Activated T-helper 2 cell treated with anti-CD3 and anti-CD28 coated beads, Interferon-gamma antibody, Interleukin-2, Interleukin-4, amounts not matched to agents 10 μg/mL and 5 μg/mL and 100 μg/mL, durations not matched to agents 14 hours and 24 hours and 36 hours (primary cell): ENCODE data around the gene DLX3. TPM values are rescaled to one million over a fixed set of nuclear protein-coding genes. Genes with fewer than 3 reads are reported as not detected.
A peak's percentile ranks its signal among the peaks of the same experiment; 100 is the strongest.

ENCODE experiments used
- DNase-seq: peaks from one replicate; pipeline ENCODE4 v3.0.0; 2021; ENCODE audit warnings: low spot score
- H3K27ac Mint-ChIP-seq: one replicate; pipeline ENCODE4 v1.8.0; 2021; ENCODE audit warnings: mixed read lengths
- H3K27me3 Mint-ChIP-seq: one replicate; pipeline ENCODE4 v1.8.0; 2021; ENCODE audit warnings: low read depth, mixed read lengths
- H3K36me3 Mint-ChIP-seq: one replicate; pipeline ENCODE4 v1.8.0; 2021; ENCODE audit warnings: low read depth, mixed read lengths
- H3K4me1 Mint-ChIP-seq: one replicate; pipeline ENCODE4 v1.8.0; 2021; ENCODE audit warnings: low read depth, mixed read lengths
- H3K4me3 Mint-ChIP-seq: one replicate; pipeline ENCODE4 v1.8.0; 2021; ENCODE audit warnings: low read depth, mild to moderate bottlenecking, moderate library complexity, mixed read lengths
- H3K9me3 Mint-ChIP-seq: one replicate; pipeline ENCODE4 v1.8.0; 2021; ENCODE audit warnings: mixed read lengths
- intact Hi-C: fragments of 100-400 bp; cut with micrococcal nuclease; formaldehyde crosslinking; loops from one replicate; pipeline ENCODE4 v1.15.1; 2023
- total RNA-seq: library from RNA; stranded (reverse); gene quantifications from 2 replicates; pipeline ENCODE4 v1.2.3, GENCODE V29; 2022

Gene DLX3
- total RNA-seq, 1 donor from 2014 or later = not detected

DNA sequence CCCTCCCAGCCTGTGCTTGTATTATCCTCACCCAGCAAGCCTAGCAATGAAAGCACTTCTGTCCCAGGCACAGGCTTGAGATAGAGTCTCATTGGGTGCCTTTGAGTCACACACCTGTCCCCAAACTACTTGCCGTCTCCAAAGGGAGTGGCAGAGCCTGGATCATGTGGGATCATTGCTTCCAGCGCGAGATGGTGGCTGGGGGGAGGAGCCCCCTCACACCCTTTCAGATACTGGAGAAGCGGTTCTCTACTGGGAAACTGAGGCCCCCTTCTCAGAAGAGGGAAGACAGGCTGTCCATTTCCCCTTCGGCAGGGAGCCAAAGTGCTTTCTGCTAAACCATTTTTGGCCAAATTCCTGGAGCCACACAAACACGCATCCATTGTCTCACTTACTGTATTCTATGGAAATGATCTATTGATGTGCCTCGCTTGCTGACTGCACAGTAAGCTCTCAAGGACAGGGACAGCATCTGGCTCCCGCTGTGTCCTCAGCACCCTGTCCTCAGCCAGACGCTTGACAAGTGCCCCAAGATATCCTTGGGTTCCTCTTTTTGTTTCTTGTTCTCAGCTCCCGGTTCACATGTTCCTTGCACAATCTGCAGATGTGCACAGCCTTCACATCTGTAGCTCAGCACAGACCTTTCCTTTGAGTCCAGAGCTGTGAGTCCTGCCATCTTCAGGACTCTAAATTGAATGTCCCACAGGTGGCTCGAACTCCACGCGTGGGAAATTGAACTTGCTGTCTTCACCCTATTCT, 26.0 kb upstream of the DLX3 start:
- no peak overlapping the region for H3K4me3 Mint-ChIP-seq
- DNase-seq = no peak
- H3K36me3 Mint-ChIP-seq = no peaks in the 10 kb centered on the region
- peaks cover 17% of the 10 kb centered on the region for H3K27me3 Mint-ChIP-seq
- intact Hi-C loops = no loop called here
- H3K9me3 Mint-ChIP-seq = no peaks in the 10 kb centered on the region
- H3K4me1 Mint-ChIP-seq = no peaks in the 10 kb centered on the region
- H3K27ac Mint-ChIP-seq = no peak overlapping the region

DNA sequence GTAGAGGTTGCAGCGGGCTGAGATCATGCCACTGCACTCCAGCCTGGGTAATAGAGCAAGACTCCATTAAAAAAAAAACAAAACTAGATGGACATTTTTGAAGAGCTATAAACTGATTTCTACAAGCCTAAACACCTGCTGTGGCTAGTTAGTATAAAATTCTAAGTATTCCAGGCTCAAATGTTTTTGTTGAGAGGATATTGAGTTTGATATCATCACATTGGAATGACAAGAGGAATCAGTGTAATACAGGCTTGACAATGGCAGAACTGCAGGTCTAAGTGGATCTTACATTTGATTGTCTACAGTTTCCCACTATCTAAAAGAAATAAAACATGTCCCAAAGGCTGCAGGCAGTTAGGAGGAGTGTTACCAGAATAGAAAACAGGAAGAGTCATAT, 23.9 kb upstream of the DLX3 start:
- DNase-seq = no peak
- Mint-ChIP-seq H3K9me3 (peaks cover 10% of the 10 kb centered on the region), H3K4me1 (no peaks in the 10 kb centered on the region), H3K36me3 (no peaks in the 10 kb centered on the region), H3K27ac (no peak overlapping the region), H3K27me3 (peaks cover 17% of the 10 kb centered on the region), H3K4me3 (no peak overlapping the region)
- intact Hi-C loops = no loop called here

DNA sequence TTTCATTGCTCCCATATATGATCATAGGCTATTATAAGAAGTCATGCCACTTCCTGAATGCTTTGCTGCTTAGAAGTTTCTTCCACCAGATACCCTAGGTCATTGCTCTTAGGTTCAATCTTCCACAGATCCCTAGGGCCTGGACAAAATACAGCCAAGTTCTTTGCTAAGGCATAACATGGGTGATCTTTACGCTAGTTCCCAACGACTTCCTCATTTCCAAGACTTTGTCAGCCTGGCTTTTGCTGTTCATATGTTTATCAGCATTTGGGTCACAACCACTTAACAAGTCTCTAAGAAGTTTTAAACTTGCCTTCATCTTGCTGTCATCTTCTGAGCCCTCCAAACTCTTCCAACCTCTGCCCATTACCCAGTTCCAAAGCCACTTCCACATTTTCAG, 20.1 kb upstream of the DLX3 start:
- no peak overlapping the region for H3K4me3 Mint-ChIP-seq
- no peak for DNase-seq
- H3K4me1 Mint-ChIP-seq = no peaks in the 10 kb centered on the region
- peaks cover 13% of the 10 kb centered on the region for H3K27me3 Mint-ChIP-seq
- H3K9me3 Mint-ChIP-seq = peaks cover 25% of the 10 kb centered on the region
- H3K27ac Mint-ChIP-seq = no peak overlapping the region
- intact Hi-C loops = no loop called here
- no peaks in the 10 kb centered on the region for H3K36me3 Mint-ChIP-seq

DNA sequence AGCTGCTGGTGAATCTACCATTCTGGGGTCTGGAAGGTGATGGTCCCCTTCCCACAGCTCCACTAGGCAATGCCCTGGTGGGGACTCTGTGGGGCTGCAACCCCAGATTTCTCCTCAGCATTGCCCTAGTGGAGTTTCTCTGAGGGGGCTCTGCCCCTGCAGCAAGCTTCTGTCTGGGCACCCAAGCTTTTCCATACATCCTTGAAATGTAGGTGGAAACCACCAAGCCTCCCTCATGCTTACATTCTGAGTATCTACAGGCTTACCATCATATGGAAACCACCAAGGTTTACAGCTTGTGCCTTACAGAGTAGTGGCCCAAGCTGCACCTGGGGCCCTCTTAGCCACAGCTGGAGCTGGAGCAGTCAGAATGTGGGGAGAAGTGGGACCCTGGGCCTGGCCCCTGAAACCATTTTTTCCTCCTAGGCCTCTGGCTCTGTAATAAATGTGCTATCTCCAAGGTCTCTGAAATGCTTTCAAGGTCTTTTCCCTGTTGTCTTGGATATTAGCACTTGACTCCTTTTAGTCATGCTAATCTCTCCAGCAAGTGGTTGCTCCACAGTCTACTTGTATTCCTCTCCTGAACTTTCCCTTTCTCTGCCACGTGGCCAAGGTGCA, 19.6 kb upstream of the DLX3 start:
- H3K9me3 Mint-ChIP-seq = peaks cover 25% of the 10 kb centered on the region
- DNase-seq = no peak
- no peaks in the 10 kb centered on the region for H3K4me1 Mint-ChIP-seq
- intact Hi-C loops = no loop called here
- H3K27ac Mint-ChIP-seq = no peak overlapping the region
- H3K4me3 Mint-ChIP-seq = no peak overlapping the region
- H3K36me3 Mint-ChIP-seq = no peaks in the 10 kb centered on the region
- H3K27me3 Mint-ChIP-seq = peaks cover 13% of the 10 kb centered on the region

DNA sequence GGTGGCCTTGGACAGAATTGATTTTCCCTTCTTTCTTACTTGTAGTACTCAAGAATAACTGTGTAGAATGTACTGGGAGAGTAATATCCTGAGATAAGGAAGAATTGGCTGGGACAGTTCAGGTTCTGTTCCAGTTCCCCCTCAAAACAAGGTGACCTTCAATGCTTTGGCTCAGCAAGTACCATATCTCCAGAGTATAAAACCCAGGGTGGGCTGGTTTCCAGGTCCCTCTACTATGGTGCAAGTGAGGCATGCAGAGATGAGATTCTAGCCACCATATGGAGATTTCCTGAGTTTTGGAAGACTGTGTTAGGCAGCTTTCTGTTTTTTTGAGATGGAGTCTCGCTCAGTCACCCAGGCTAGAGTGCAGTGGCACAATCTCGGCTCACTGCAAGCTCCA, 18.1 kb upstream of the DLX3 start:
- H3K27me3 Mint-ChIP-seq = peaks cover 16% of the 10 kb centered on the region
- H3K4me1 Mint-ChIP-seq = no peaks in the 10 kb centered on the region
- no peak overlapping the region for H3K27ac Mint-ChIP-seq
- no peaks in the 10 kb centered on the region for H3K36me3 Mint-ChIP-seq
- no peak for DNase-seq
- intact Hi-C loops = no loop called here
- H3K9me3 Mint-ChIP-seq = peaks cover 30% of the 10 kb centered on the region
- H3K4me3 Mint-ChIP-seq = no peak overlapping the region

DNA sequence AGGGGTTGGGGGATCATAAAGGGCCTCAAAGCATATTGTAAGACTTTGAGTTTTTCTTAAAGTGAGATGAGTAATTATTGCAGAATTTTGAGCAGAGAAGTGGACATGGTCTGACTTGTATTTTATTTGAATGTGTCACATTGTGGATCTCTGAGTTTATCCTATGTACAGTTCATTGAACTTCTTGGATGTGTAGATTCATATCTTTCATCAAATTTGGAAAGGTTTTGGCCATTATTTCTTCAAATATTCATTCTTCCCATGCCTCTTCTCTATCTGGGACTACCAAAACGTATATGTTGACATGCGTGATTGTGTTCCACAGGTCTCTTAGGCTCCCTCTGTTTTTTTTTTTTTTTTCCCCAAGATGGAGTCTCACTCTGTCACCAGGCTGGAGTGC, 14.3 kb upstream of the DLX3 start:
- no peak for DNase-seq
- Mint-ChIP-seq H3K27ac (no peak overlapping the region), H3K9me3 (peaks cover 22% of the 10 kb centered on the region), H3K36me3 (no peaks in the 10 kb centered on the region), H3K27me3 (peaks cover 23% of the 10 kb centered on the region), H3K4me3 (no peak overlapping the region), H3K4me1 (no peaks in the 10 kb centered on the region)
- intact Hi-C loops = no loop called here

- Mint-ChIP-seq H3K9me3 (peaks cover 3% of the 10 kb centered on the region), H3K27ac (no peak overlapping the region), H3K4me1 (peaks cover 2% of the 10 kb centered on the region), H3K4me3 (no peak overlapping the region), H3K36me3 (no peaks in the 10 kb centered on the region), H3K27me3 (peaks cover 44% of the 10 kb centered on the region)
- DNase-seq = no peak
- intact Hi-C loops = no loop called here
Measured at GRCh38 chr17:50003911-50004310, 8.9 kb upstream of the DLX3 start.

DNA sequence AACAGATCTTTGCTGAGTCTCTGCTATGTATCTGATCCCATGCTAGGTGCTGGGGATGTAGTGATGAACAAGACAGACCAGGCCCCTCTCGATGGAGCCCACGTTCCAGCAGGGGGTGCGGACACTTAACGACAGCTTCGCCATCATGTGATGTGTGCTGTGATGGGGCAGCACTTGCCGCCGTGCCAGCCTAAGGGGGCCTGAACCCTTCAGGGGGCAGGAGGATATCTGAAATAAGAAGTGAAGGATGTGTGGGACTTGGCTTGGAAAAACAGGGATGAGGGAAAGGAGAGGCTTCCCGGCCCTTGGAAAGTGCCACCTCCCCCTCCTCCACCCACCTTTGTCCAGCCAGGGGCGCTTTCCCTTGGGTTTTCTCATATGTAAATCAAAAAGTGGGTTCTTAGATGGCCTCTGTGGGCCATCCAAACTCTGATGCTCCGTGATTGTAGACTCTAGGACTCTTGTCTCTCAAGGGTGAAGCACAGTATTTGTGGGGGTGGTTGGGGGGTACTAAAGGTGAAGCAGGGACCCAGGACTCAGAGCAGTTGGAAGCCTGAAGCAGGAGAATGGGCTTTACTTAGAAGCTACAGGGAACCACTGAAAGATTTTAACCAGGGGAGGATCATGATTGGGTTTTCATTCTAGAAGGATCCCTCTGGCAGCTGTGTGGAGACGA, 4.0 kb upstream of the DLX3 start:
- DNase-seq = no peak
- intact Hi-C loops = loop anchor here (1.0 to 10.0 kb wide), 3 partner anchors 119 to 504 kb away; partner anchors contain the start of gene NGFR
- Mint-ChIP-seq H3K9me3 (no peaks in the 10 kb centered on the region), H3K36me3 (no peaks in the 10 kb centered on the region), H3K4me3 (no peak overlapping the region), H3K4me1 (peaks cover 18% of the 10 kb centered on the region), H3K27me3 (peaks cover 62% of the 10 kb centered on the region), H3K27ac (no peak overlapping the region)

DNA sequence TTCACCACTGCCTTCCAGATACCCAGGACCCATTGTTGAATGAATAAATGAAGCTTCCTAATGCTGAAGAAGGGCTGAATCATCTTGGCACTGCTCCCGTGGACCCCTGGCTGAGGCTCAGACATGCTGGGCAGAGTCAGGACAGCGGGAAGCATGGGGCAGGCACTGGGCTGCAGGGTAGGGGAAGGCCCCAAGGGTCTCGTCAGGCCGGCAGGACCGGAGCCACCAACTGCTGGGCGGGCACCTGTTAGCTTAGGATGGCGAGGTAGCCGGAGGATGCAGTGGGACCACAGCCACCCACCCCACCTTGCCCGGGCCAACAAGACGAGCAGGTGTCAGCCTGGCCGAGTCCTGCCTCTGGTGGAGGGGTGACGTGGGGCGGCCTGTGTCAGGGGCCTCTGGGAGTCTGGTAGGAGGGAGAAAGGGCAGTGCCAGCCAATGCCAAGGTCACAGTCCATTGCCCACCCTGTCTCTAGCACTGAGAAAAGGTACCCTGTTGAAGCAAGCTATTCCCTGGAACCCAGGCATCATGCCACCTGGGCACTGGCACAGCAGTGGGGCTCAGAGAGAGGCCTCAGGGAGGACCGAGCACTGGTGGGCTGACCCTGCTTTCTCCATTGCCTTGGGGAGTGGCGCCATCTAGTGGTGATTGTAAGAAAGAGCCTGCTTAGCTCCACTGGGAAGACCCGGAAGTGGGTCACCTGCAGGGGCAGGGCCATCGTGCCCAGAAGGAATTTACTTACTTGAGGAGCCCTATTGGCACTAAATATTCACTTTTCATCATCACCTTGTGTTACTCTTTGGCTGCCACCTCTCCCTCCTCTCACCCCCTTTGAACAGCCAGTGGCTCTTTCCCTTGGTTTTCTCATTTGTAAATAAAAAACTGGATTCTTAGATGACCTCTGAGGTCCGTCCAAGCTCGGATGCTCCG, 3.0 kb upstream of the DLX3 start:
- intact Hi-C loops = loop anchor here (1.0 to 10.0 kb wide), 5 partner anchors 46 to 503 kb away; partner anchors contain the start of gene NGFR
- no peaks in the 10 kb centered on the region for H3K9me3 Mint-ChIP-seq
- peaks cover 66% of the 10 kb centered on the region for H3K27me3 Mint-ChIP-seq
- DNase-seq = peak; percentile 77
- H3K27ac Mint-ChIP-seq = no peak overlapping the region
- no peaks in the 10 kb centered on the region for H3K36me3 Mint-ChIP-seq
- no peak overlapping the region for H3K4me3 Mint-ChIP-seq
- peaks cover 20% of the 10 kb centered on the region for H3K4me1 Mint-ChIP-seq

DNA sequence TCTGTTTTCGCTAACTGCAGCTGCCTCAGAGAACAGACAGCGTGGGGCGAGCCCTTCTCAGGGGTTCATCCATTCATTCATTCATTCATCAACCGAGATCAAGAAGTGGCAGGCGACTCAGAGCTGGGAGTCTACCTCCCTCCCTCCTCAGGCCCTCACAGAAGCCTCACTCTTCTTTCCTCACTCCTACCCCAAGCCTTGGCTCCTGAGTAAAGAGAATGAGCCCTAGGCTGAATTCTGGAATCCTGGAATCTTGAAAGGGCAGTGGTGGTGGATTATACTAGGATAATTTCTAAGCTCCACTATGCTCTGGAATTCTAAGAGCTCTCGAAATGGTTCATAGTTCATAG, 2.3 kb upstream of the DLX3 start:
- Mint-ChIP-seq H3K27me3 (peaks cover 67% of the 10 kb centered on the region), H3K27ac (no peak overlapping the region), H3K4me1 (peaks cover 20% of the 10 kb centered on the region), H3K36me3 (no peaks in the 10 kb centered on the region), H3K9me3 (no peaks in the 10 kb centered on the region), H3K4me3 (no peak overlapping the region)
- no peak for DNase-seq
- intact Hi-C loops = loop anchor here (1.0 to 10.0 kb wide), 3 partner anchors 45 to 502 kb away; partner anchors contain the start of gene NGFR

GRCh38 chr17:49996495-49997300, 1.7 kb upstream of the DLX3 start:
- Mint-ChIP-seq H3K9me3 (no peaks in the 10 kb centered on the region), H3K27ac (no peak overlapping the region)
- intact Hi-C loops = loop anchor here (1.0 to 10.0 kb wide), 3 partner anchors 44 to 502 kb away; partner anchors contain the start of gene NGFR

DNA sequence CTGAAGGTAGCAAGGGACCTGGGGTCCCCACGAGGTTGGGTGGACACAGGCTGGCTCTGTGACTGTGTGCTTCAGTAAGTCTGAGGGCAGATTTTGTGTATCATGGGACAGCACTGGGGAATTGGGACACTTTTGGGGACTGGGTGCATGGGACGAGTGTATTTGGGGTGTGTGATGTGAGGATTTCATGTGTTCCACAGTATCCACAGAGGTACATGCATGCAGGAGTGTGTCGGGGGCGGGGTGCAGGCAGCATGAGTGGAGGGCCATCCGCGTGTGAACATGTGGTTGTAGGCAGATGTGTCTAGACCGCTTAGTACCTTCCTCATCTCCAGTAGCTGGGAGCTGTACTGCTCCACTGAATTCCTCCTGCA, 1.1 kb upstream of the DLX3 start:
- Mint-ChIP-seq H3K27ac (no peak overlapping the region), H3K9me3 (no peaks in the 10 kb centered on the region), H3K27me3 (peaks cover 65% of the 10 kb centered on the region), H3K4me3 (no peak overlapping the region), H3K4me1 (peaks cover 18% of the 10 kb centered on the region), H3K36me3 (no peaks in the 10 kb centered on the region)
- DNase-seq = no peak
- intact Hi-C loops = loop anchor here (2.0 to 10.0 kb wide), 2 partner anchors 427 to 501 kb away; partner anchors contain the start of gene NGFR

More at GRCh38 chr17:49996495-49997300, 1.7 kb upstream of the DLX3 start:
- no peak overlapping the region for H3K4me3 Mint-ChIP-seq
- peaks cover 20% of the 10 kb centered on the region for H3K4me1 Mint-ChIP-seq
- peak; percentile 50 for DNase-seq
- no peaks in the 10 kb centered on the region for H3K36me3 Mint-ChIP-seq
- H3K27me3 Mint-ChIP-seq = peaks cover 67% of the 10 kb centered on the region
